H1 (cell line): ENCODE data around the gene KIAA1755. TPM values are rescaled to one million over a fixed set of nuclear protein-coding genes. Genes with fewer than 3 reads are reported as not detected.

Source experiments
- MAFK ChIP-seq: IDR thresholded peaks from 2 replicates; pipeline ENCODE4 v1.6.1; 2012; ENCODE audit warnings: low read depth, mild to moderate bottlenecking, improper control_type of control experiment, low read length
- TEAD4 ChIP-seq: IDR thresholded peaks from 2 replicates; pipeline ENCODE4 v1.6.1; 2012; ENCODE audit warnings: low read depth, low read length, inconsistent platforms, mixed read lengths
- polyA plus RNA-seq, 7 experiments: library from polyadenylated mRNA; depleted of rRNA in 3 of 7; stranded (reverse) in 5 of 7; unstranded in 2 of 7; fragments of >200 nt in 5 of 7; fragments of 200-250 nt in 2 of 7; gene quantifications; 1 replicate in 5 of 7; 2 replicates in 1 of 7; 4 replicates in 1 of 7; pipeline versions ENCODE4 v1.2.1 to v1.2.3, GENCODE V29; 2011 to 2013; ENCODE audit warnings: missing spikeins in 2 of 7, mixed read lengths in 2 of 7
- total RNA-seq: library from RNA; stranded (reverse); fragmentation: NEBNext Ultra II Directional; extraction: Animal tissue kit (Norgen Biotek cat#: 25700); gene quantifications from 2 replicates; pipeline ENCODE4 v1.2.1, GENCODE V29; 2021

The KIAA1755 gene
- total and polyA plus RNA-seq, 2 of the 8 experiments (the other 6 are each of a cell fraction or from before 2014, with no cell fraction given) = 0.23 TPM; not detected in 1

DNA sequence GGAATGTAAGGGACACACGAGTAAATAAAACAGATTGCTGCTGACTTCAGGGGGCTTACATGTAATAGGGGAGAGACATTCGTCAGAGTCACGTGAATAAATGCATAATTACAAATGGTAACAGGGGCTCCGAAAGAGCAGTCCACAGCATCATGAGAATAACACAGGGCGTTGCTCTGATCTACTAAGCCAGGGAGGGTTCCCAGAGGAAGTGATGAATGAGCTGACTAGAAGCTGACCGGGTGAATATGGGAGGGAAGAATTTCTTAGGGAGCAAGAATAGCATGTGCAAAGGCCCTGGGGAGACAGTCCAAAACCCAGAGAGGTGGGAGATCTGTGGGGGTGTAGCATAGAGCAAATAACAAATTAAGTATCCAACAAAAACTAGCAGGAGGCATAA lies 45.8 kb upstream of the KIAA1755 start (continued):
- no peak for TF ChIP-seq TEAD4
- no peak for TF ChIP-seq MAFK
- TF ChIP-seq, all 59 proteins: peak for 0
